HepG2 (cell line): ENCODE results near the gene GALNT15. TPM values are rescaled to one million over a fixed set of nuclear protein-coding genes. Genes with fewer than 3 reads are reported as not detected.

Source experiments
- ATAC-seq: fragments of 200-7000 bp; cut with Tn5 transposase; 3 replicates; pipeline ENCODE4 v1.9.1; 2020; ENCODE audit warnings: mild to moderate bottlenecking, moderate library complexity
- BruUV-seq: library from RNA; stranded (reverse); fragments of 400-500 nt; replicated peaks from 2 replicates; lab custom pipeline; 2021; lab: Mats Ljungman, UMichigan
- CTCF ChIA-PET: fragments of 300-600 bp; formaldehyde crosslinking; extraction: SDS; loops from one replicate; lab custom pipeline; 2021; ENCODE audit warnings: low total read pairs, inconsistent platforms, low intra/inter-chr PET ratio; lab: Yijun Ruan, JAX
- POLR2A ChIA-PET: fragments of 350-600 bp; sonication (Branson Sonifier 250); formaldehyde crosslinking; loops from one replicate; lab custom pipeline; 2020; ENCODE audit warnings: antibody characterized with exemption, inconsistent platforms; lab: Yijun Ruan, JAX
- DNase-seq: peaks from one replicate; pipeline ENCODE4 v3.0.0-alpha.2; 2015; ENCODE audit warnings: low spot score
- FAIRE-seq: peaks from 3 replicates; lab custom pipeline; 2011; peaks lifted over from hg19 to GRCh38; lab: Jason Lieb, UNC
- H2AFZ ChIP-seq: one replicate; pipeline ENCODE4 v1.6.1; 2011; ENCODE audit warnings: low read length, inconsistent platforms
- H3K27ac ChIP-seq: fragments of 300-600 bp; 3 replicates; pipeline ENCODE4 v1.8.0; 2011; ENCODE audit warnings: mixed run types, mild to moderate bottlenecking, mixed read lengths, low read length, inconsistent platforms; ENCODE audit not compliant: insufficient read depth; ENCODE audit errors: extremely low read length
- H3K27me3 ChIP-seq, 2 experiments: fragments of 200-600 bp in 1 of 2; 2 replicates in 1 of 2; 3 replicates in 1 of 2; pipeline versions ENCODE4 v1.6.0 to v1.8.0; 2011; ENCODE audit warnings: low read length in 2 of 2, mild to moderate bottlenecking in 2 of 2, moderate library complexity in 2 of 2, inconsistent platforms in 1 of 2; ENCODE audit not compliant: insufficient read depth in 2 of 2, control insufficient read depth in 1 of 2
- H3K36me3 ChIP-seq, 2 experiments: fragments of 200-600 bp in 1 of 2; replicated peaks in 1 of 2; 2 replicates in 1 of 2; 3 replicates in 1 of 2; pipeline versions ENCODE4 v1.5.1 to v1.8.0; 2011; ENCODE audit warnings: low read length in 2 of 2, inconsistent platforms in 1 of 2; ENCODE audit not compliant: insufficient read depth in 2 of 2, control insufficient read depth in 1 of 2
- H3K4me1 ChIP-seq: 2 replicates; pipeline ENCODE4 v1.5.1; 2012; ENCODE audit warnings: low read length, inconsistent platforms; ENCODE audit not compliant: insufficient read depth
- H3K4me2 ChIP-seq: 2 replicates; pipeline ENCODE4 v1.6.0; 2011; ENCODE audit warnings: low read depth, low read length, inconsistent platforms
- H3K4me3 ChIP-seq, 3 experiments: fragments of 200-600 bp in 1 of 3; sonication (generic), shearing (Covaris generic) in 1 of 3; replicated peaks in 1 of 3; 2 replicates each; pipeline ENCODE4 v1.5.1; 2011 to 2016; ENCODE audit warnings: low read length in 3 of 3, inconsistent platforms in 2 of 3, low read depth in 2 of 3, mild to moderate bottlenecking in 2 of 3, control low read depth in 1 of 3, mixed read lengths in 1 of 3; ENCODE audit not compliant: insufficient read depth in 1 of 3
- H3K79me2 ChIP-seq: one replicate; pipeline ENCODE4 v1.6.1; 2011; ENCODE audit warnings: low read length, inconsistent platforms; ENCODE audit not compliant: insufficient read depth
- H3K9ac ChIP-seq: 2 replicates; pipeline ENCODE4 v1.6.0; 2011; ENCODE audit warnings: mild to moderate bottlenecking, low read depth, low read length, inconsistent platforms; ENCODE audit not compliant: insufficient read depth
- H3K9me3 ChIP-seq: 2 replicates; pipeline ENCODE4 v1.5.1; 2012; ENCODE audit warnings: mild to moderate bottlenecking, low read length
- H4K20me1 ChIP-seq: 2 replicates; pipeline ENCODE4 v1.6.0; 2011; ENCODE audit warnings: inconsistent platforms, mild to moderate bottlenecking, low read length, moderate library complexity; ENCODE audit not compliant: insufficient read depth
- BORCS8-MEF2B ChIP-seq: sonication (generic); formaldehyde crosslinking; IDR thresholded peaks from 2 replicates; pipeline ENCODE4 v1.8.0; 2022; ENCODE audit warnings: mild to moderate bottlenecking, missing genetic modification reagents
- FOXK1 ChIP-seq: sonication (generic); formaldehyde crosslinking; IDR thresholded peaks from 2 replicates; pipeline ENCODE4 v1.4.0; 2020; ENCODE audit warnings: low read depth, missing genetic modification reagents, borderline replicate concordance
- GTF2F1 ChIP-seq: fragments of 150-350 bp; IDR thresholded peaks from 2 replicates; pipeline ENCODE4 v1.6.1; 2014; ENCODE audit warnings: low read length
- LBX2 ChIP-seq: sonication (generic); formaldehyde crosslinking; IDR thresholded peaks from 2 replicates; pipeline ENCODE4 v1.5.0; 2020; ENCODE audit warnings: missing genetic modification reagents, mild to moderate bottlenecking, borderline replicate concordance
- LRRFIP1 ChIP-seq: sonication (generic); formaldehyde crosslinking; conservative IDR thresholded peaks from 2 replicates; pipeline ENCODE4 v1.4.0; 2020; ENCODE audit warnings: missing genetic modification reagents
- MYC ChIP-seq: sonication (generic); formaldehyde crosslinking; IDR thresholded peaks from 2 replicates; pipeline ENCODE4 v1.9.0; 2021; ENCODE audit warnings: missing genetic modification reagents, borderline replicate concordance
- NR2F2 ChIP-seq: IDR thresholded peaks from 2 replicates; pipeline ENCODE4 v1.6.1; 2012; ENCODE audit warnings: low read depth, inconsistent platforms, borderline replicate concordance
- ZNF280B ChIP-seq: sonication (generic); formaldehyde crosslinking; IDR thresholded peaks from 2 replicates; pipeline ENCODE4 v1.5.0; 2020; ENCODE audit warnings: missing genetic modification reagents, mild to moderate bottlenecking, borderline replicate concordance
- ZNF550 ChIP-seq: sonication (generic); formaldehyde crosslinking; IDR thresholded peaks from 2 replicates; pipeline ENCODE4 v1.4.0; 2020; ENCODE audit warnings: mild to moderate bottlenecking, missing genetic modification reagents, borderline replicate concordance
- ZNF660 ChIP-seq: sonication (generic); formaldehyde crosslinking; IDR thresholded peaks from 2 replicates; pipeline ENCODE4 v1.5.1; 2020; ENCODE audit warnings: mild to moderate bottlenecking, low read depth, missing genetic modification reagents, borderline replicate concordance
- WGBS: methylation state at CpG from one replicate; pipeline ENCODE4 v1.1.6; 2017; ENCODE audit warnings: low lambda C conversion rate; 5-methylcytosine and 5-hydroxymethylcytosine counted together
- in situ Hi-C: cut with HindIII; loops from 2 replicates; pipeline ENCODE4 v1.10.0; 2017; ENCODE audit warnings: low pct_unique_long_range_greater_than_20kb; ENCODE audit not compliant: extremely low pct_ligation_motif_present
- intact Hi-C: fragments of 100-400 bp; cut with micrococcal nuclease; formaldehyde crosslinking; loops from one replicate; pipeline ENCODE4 v1.10.0; 2022; ENCODE audit not compliant: unreplicated experiment
- polyA plus RNA-seq, 8 experiments: library from polyadenylated mRNA; depleted of rRNA in 3 of 8; stranded (reverse) in 7 of 8; unstranded in 1 of 8; fragments of >200 nt; fragmentation: Illumina TruSeq in 4 of 8; extraction: Trizol in 4 of 8; gene quantifications; 2 replicates each; pipeline versions ENCODE4 v1.2.1 to v1.2.3, GENCODE V29; 2011 to 2016; ENCODE audit warnings: low read depth in 4 of 8, missing spikeins in 1 of 8, mixed read lengths in 1 of 8; ENCODE audit not compliant: insufficient read depth in 1 of 8
- total RNA-seq, 5 experiments: library from RNA; depleted of rRNA; stranded (reverse); fragments of >200 nt; fragmentation: Illumina TruSeq; extraction: Trizol; gene quantifications; 2 replicates each; pipeline ENCODE4 v1.2.3, GENCODE V29; 2016; ENCODE audit warnings: low read depth in 1 of 5

GALNT15 gene
- total and polyA plus RNA-seq, 2 of the 13 experiments (the other 11 are each of a cell fraction or from before 2014, with no cell fraction given), result 0.02 to 0.04 TPM

GRCh38 chr3:16183082-16183481 is 8.6 kb downstream of the GALNT15 start (continued):
- no peak for TF ChIP-seq LRRFIP1 (CRISPR knock-in tag)

GRCh38 chr3:16183601-16184270 is 9.3 kb downstream of the GALNT15 start:
- H3K4me1 ChIP-seq, result peaks cover 14% of the 10 kb centered on the region; the same call in 1 of the 2 replicates

More at GRCh38 chr3:16183601-16184270, 9.3 kb downstream of the GALNT15 start:
- CTCF ChIA-PET, result no interaction called here
- Histone ChIP-seq H3K79me2 (no peaks in the 10 kb centered on the region), H3K9ac (no peak overlapping the region), H2AFZ (no peak overlapping the region), H3K4me3 (no peak overlapping the region), H4K20me1 (no peaks in the 10 kb centered on the region), H3K4me2 (no peak overlapping the region), H3K27me3 (peaks cover 0 to 20% of the 10 kb centered on the region in 2 experiments; a peak in 3 of 5 replicates), H3K27ac (no peak overlapping the region), H3K36me3 (no peaks in the 10 kb centered on the region), H3K9me3 (no peaks in the 10 kb centered on the region)
- no peak for TF ChIP-seq BORCS8-MEF2B (CRISPR knock-in tag)
- TF ChIP-seq ZNF550, result no peak
- TF ChIP-seq ZNF280B, result no peak
- TF ChIP-seq FOXK1 (CRISPR knock-in tag), result no peak
- no peak for TF ChIP-seq GTF2F1
- TF ChIP-seq NR2F2, result no peak
- TF ChIP-seq MYC (CRISPR knock-in tag), result no peak
- TF ChIP-seq LBX2 (CRISPR knock-in tag), result no peak
- TF ChIP-seq ZNF660 (CRISPR knock-in tag), result no peak
- POLR2A ChIA-PET, result no interaction called here
- intact Hi-C loops (no loop called here), in situ Hi-C loops (no loop called here)
- DNase-seq (no peak), ATAC-seq (no peak), FAIRE-seq (no peak)
- 2% methylated on average over 7 of the region's 7 CpGs for WGBS
- BruUV-seq, result no TSS peak
